HepG2 (cell line): Measurements from ENCODE around the gene FAM222B.

Source experiments
- GABPB1 ChIP-seq: IDR thresholded peaks from 2 replicates; pipeline ENCODE4 v1.6.1; 2016; ENCODE audit warnings: mild to moderate bottlenecking, missing genetic modification reagents, moderate library complexity, missing compliant biosample characterization
- JUNB ChIP-seq: sonication (generic); formaldehyde crosslinking; IDR thresholded peaks from 2 replicates; pipeline ENCODE4 v1.8.0; 2022; ENCODE audit warnings: missing genetic modification reagents, mild to moderate bottlenecking, borderline replicate concordance
- JUND ChIP-seq: sonication (generic); formaldehyde crosslinking; IDR thresholded peaks from 2 replicates; pipeline ENCODE4 v1.8.0; 2022; ENCODE audit warnings: mild to moderate bottlenecking, missing genetic modification reagents
- KLF13 ChIP-seq: sonication (generic); formaldehyde crosslinking; IDR thresholded peaks from 2 replicates; pipeline ENCODE4 v1.4.0; 2020; ENCODE audit warnings: mild to moderate bottlenecking, missing genetic modification reagents
- SIN3A ChIP-seq: IDR thresholded peaks from 2 replicates; pipeline ENCODE4 v1.6.1; 2011; ENCODE audit warnings: low read depth, mild to moderate bottlenecking, control low read depth, low read length, borderline replicate concordance
- ZBTB34 ChIP-seq: sonication (generic); formaldehyde crosslinking; IDR thresholded peaks from 2 replicates; pipeline ENCODE4 v1.8.0; 2022; ENCODE audit warnings: mild to moderate bottlenecking, missing genetic modification reagents
- ZFP37 ChIP-seq: sonication (generic); formaldehyde crosslinking; IDR thresholded peaks from 2 replicates; pipeline ENCODE4 v1.4.0; 2020; ENCODE audit warnings: missing genetic modification reagents, borderline replicate concordance
- ZNF142 ChIP-seq: sonication (generic); formaldehyde crosslinking; IDR thresholded peaks from 2 replicates; pipeline ENCODE4 v1.4.0; 2020; ENCODE audit warnings: missing genetic modification reagents
- ZNF569 ChIP-seq: sonication (generic); formaldehyde crosslinking; IDR thresholded peaks from 2 replicates; pipeline ENCODE4 v1.5.0; 2020; ENCODE audit warnings: mild to moderate bottlenecking, missing genetic modification reagents, moderate library complexity, borderline replicate concordance

GRCh38 chr17:28812091-28812747 is 30.4 kb downstream of the FAM222B start:
- no peak for TF ChIP-seq ZNF142
- no peak for TF ChIP-seq ZNF569
- no peak for TF ChIP-seq JUNB
- no peak for TF ChIP-seq SIN3A
- TF ChIP-seq GABPB1 (CRISPR knock-in tag): peak; percentile 94
- no peak for TF ChIP-seq ZBTB34
- peak; percentile 52; the same call in 1 of the 2 replicates for TF ChIP-seq KLF13 (CRISPR knock-in tag)
- TF ChIP-seq ZFP37 (CRISPR knock-in tag): no peak
- no peak for TF ChIP-seq JUND (CRISPR knock-in tag)
